Measurements from ENCODE around the gene ETNPPL.
"Not testable (repeated sequence)": the region's sequence is repeated elsewhere in the genome, so short reads cannot be mapped to it uniquely, and the experiment has no call there.

ETNPPL gene

GRCh38 chr4:108758498-108758897 lies 4.4 kb downstream of the ETNPPL start:
- no peak for DNase-seq (ENCODE audit: low read depth in 2 of 2)

- DNase-seq (ENCODE audit: low read depth in 2 of 2): no peak
These were observed 8.5 kb downstream of the ETNPPL start for GRCh38 chr4:108754327-108754726.

- DNase-seq (ENCODE audit: low read depth in 2 of 2): no peak
These were observed 11.5 kb downstream of the ETNPPL start for GRCh38 chr4:108751321-108751720.

- DNase-seq (ENCODE audit: low read depth in 2 of 2): no peak
These were observed 13.7 kb downstream of the ETNPPL start for GRCh38 chr4:108749119-108749518.

- no peak for DNase-seq (ENCODE audit: low read depth in 2 of 2)
These were observed 16.3 kb downstream of the ETNPPL start for GRCh38 chr4:108746511-108746910.

- no peak for DNase-seq (ENCODE audit: low read depth in 2 of 2)
These were observed 18.5 kb downstream of the ETNPPL start for GRCh38 chr4:108744307-108744706.

GRCh38 chr4:108742451-108743420 lies 20.1 kb downstream of the ETNPPL start:
- DNase-seq (ENCODE audit: low read depth in 2 of 2): no peak

- no peak for DNase-seq (ENCODE audit: low read depth in 2 of 2)
These were observed 24.7 kb downstream of the ETNPPL start for GRCh38 chr4:108738003-108738706.

- DNase-seq (ENCODE audit: low read depth in 2 of 2): no peak
These were observed 31.8 kb downstream of the ETNPPL start for GRCh38 chr4:108731006-108731405.

- DNase-seq (ENCODE audit: low read depth in 2 of 2): no peak
These were observed 32.3 kb downstream of the ETNPPL start for GRCh38 chr4:108730579-108730978.

GRCh38 chr4:108729731-108730130 lies 33.1 kb downstream of the ETNPPL start:
- DNase-seq (ENCODE audit: low read depth in 2 of 2): no peak

GRCh38 chr4:108725457-108725856 lies 37.4 kb downstream of the ETNPPL start:
- DNase-seq (ENCODE audit: low read depth in 2 of 2): no peak

- no peak for DNase-seq (ENCODE audit: low read depth in 2 of 2)
These were observed 45.5 kb downstream of the ETNPPL start for GRCh38 chr4:108717386-108717785.

- no peak for DNase-seq (ENCODE audit: low read depth in 2 of 2)
These were observed 46.5 kb downstream of the ETNPPL start for GRCh38 chr4:108716340-108716739.

- DNase-seq (ENCODE audit: low read depth in 2 of 2): no peak
These were observed 48.0 kb downstream of the ETNPPL start for GRCh38 chr4:108714880-108715279.

- not testable (repeated sequence) for DNase-seq (ENCODE audit: low read depth in 2 of 2)
These were observed 52.3 kb downstream of the ETNPPL start for GRCh38 chr4:108710578-108710977.

- no peak for DNase-seq (ENCODE audit: low read depth in 2 of 2)
These were observed 53.1 kb downstream of the ETNPPL start for GRCh38 chr4:108709722-108710121.

- DNase-seq (ENCODE audit: low read depth in 2 of 2): no peak
These were observed 53.6 kb downstream of the ETNPPL start for GRCh38 chr4:108709234-108709633.

GRCh38 chr4:108706289-108706688 lies 56.6 kb downstream of the ETNPPL start:
- no peak for DNase-seq (ENCODE audit: low read depth in 2 of 2)

GRCh38 chr4:108703966-108704365 lies 58.9 kb downstream of the ETNPPL start:
- no peak for DNase-seq (ENCODE audit: low read depth in 2 of 2)

GRCh38 chr4:108703370-108703769 lies 59.5 kb downstream of the ETNPPL start:
- DNase-seq (ENCODE audit: low read depth in 2 of 2): no peak

- DNase-seq (ENCODE audit: low read depth in 2 of 2): no peak
These were observed 59.9 kb downstream of the ETNPPL start for GRCh38 chr4:108702960-108703359.
